Measurements from ENCODE around the gene SYNPR.
A peak's percentile ranks its signal among the peaks of the same experiment; 100 is the strongest.

Gene SYNPR

GRCh38 chr3:63508305-63508704, 230.2 kb downstream of the SYNPR start:
- Histone ChIP-seq H3K4me3 (ENCODE audit: low read depth, low read length) (no peak overlapping the region), H3K36me3 (replicated peaks) (no peaks in the 10 kb centered on the region), H3K27me3 (replicated peaks) (no peaks in the 10 kb centered on the region), H3K27ac (no peak overlapping the region)
- in situ Hi-C loops (cut with HindIII; ENCODE audit: low pct_ligation_motif_present, low sequenced_read_pairs), result no loop called here
- no peak for TF ChIP-seq CTCF (IDR thresholded peaks at IDR 0.05; ENCODE audit: low read depth, low read length, missing control alignments)
- DNase-seq, result no peak

- in situ Hi-C loops (cut with HindIII; ENCODE audit: low pct_ligation_motif_present, low sequenced_read_pairs), result no loop called here
Measured at GRCh38 chr3:63508771-63509170, 230.7 kb downstream of the SYNPR start.

GRCh38 chr3:63513791-63514190, 235.7 kb downstream of the SYNPR start:
- in situ Hi-C loops (cut with HindIII; ENCODE audit: low pct_ligation_motif_present, low sequenced_read_pairs), result no loop called here
- Histone ChIP-seq H3K4me3 (ENCODE audit: low read depth, low read length) (no peak overlapping the region), H3K27me3 (replicated peaks) (no peaks in the 10 kb centered on the region), H3K27ac (no peak overlapping the region), H3K36me3 (replicated peaks) (no peaks in the 10 kb centered on the region)
- TF ChIP-seq CTCF (IDR thresholded peaks at IDR 0.05; ENCODE audit: low read depth, low read length, missing control alignments), result no peak
- no peak for DNase-seq

More at GRCh38 chr3:63508771-63509170, 230.7 kb downstream of the SYNPR start:
- no peaks in the 10 kb centered on the region for H3K27me3 ChIP-seq (replicated peaks)
- DNase-seq, result no peak
- no peaks in the 10 kb centered on the region for H3K36me3 ChIP-seq (replicated peaks)
- no peak overlapping the region for H3K4me3 ChIP-seq (ENCODE audit: low read depth, low read length)
- H3K27ac ChIP-seq, result no peak overlapping the region
- TF ChIP-seq CTCF (IDR thresholded peaks at IDR 0.05; ENCODE audit: low read depth, low read length, missing control alignments), result no peak

- TF ChIP-seq CTCF (IDR thresholded peaks at IDR 0.05; ENCODE audit: low read depth, low read length, missing control alignments), result no peak
- H3K4me3 ChIP-seq (ENCODE audit: low read depth, low read length), result no peak overlapping the region
- H3K36me3 ChIP-seq (replicated peaks), result no peaks in the 10 kb centered on the region
- H3K27me3 ChIP-seq (replicated peaks), result no peaks in the 10 kb centered on the region
- DNase-seq, result no peak
- no peak overlapping the region for H3K27ac ChIP-seq
- in situ Hi-C loops (cut with HindIII; ENCODE audit: low pct_ligation_motif_present, low sequenced_read_pairs), result no loop called here
Measured at GRCh38 chr3:63514678-63515077, 236.6 kb downstream of the SYNPR start.

GRCh38 chr3:63519426-63519825, 241.3 kb downstream of the SYNPR start:
- H3K27ac ChIP-seq, result no peak overlapping the region
- DNase-seq, result peak; percentile 9
- H3K36me3 ChIP-seq (replicated peaks), result no peaks in the 10 kb centered on the region
- H3K4me3 ChIP-seq (ENCODE audit: low read depth, low read length), result no peak overlapping the region
- no peak for TF ChIP-seq CTCF (IDR thresholded peaks at IDR 0.05; ENCODE audit: low read depth, low read length, missing control alignments)
- H3K27me3 ChIP-seq (replicated peaks), result no peaks in the 10 kb centered on the region
- in situ Hi-C loops (cut with HindIII; ENCODE audit: low pct_ligation_motif_present, low sequenced_read_pairs), result no loop called here

GRCh38 chr3:63521657-63522056, 243.5 kb downstream of the SYNPR start:
- H3K36me3 ChIP-seq (replicated peaks), result no peaks in the 10 kb centered on the region
- no peak overlapping the region for H3K27ac ChIP-seq
- H3K27me3 ChIP-seq (replicated peaks), result no peaks in the 10 kb centered on the region
- no peak for TF ChIP-seq CTCF (IDR thresholded peaks at IDR 0.05; ENCODE audit: low read depth, low read length, missing control alignments)
- no peak overlapping the region for H3K4me3 ChIP-seq (ENCODE audit: low read depth, low read length)
- in situ Hi-C loops (cut with HindIII; ENCODE audit: low pct_ligation_motif_present, low sequenced_read_pairs), result no loop called here
- no peak for DNase-seq
